Osteocyte (in vitro differentiated cells): ENCODE measurements around the gene KRTAP10-12. TPM values are rescaled to one million over a fixed set of nuclear protein-coding genes. Genes with fewer than 3 reads are reported as not detected.

Experiments
- DNase-seq: peaks from one replicate; pipeline ENCODE4 v3.0.0; 2021; ENCODE audit warnings: mixed read lengths; ENCODE audit not compliant: unreplicated experiment; ENCODE audit errors: extremely low spot score
- H3K27ac Mint-ChIP-seq: one replicate; pipeline ENCODE4 v1.8.0; 2021; ENCODE audit warnings: mild to moderate bottlenecking, mixed read lengths; ENCODE audit not compliant: unreplicated experiment
- H3K27me3 Mint-ChIP-seq: one replicate; pipeline ENCODE4 v1.8.0; 2021; ENCODE audit warnings: mixed read lengths; ENCODE audit not compliant: unreplicated experiment
- H3K36me3 Mint-ChIP-seq: one replicate; pipeline ENCODE4 v1.8.0; 2021; ENCODE audit warnings: mixed read lengths; ENCODE audit not compliant: unreplicated experiment
- H3K4me1 Mint-ChIP-seq: one replicate; pipeline ENCODE4 v1.8.0; 2021; ENCODE audit warnings: mixed read lengths; ENCODE audit not compliant: unreplicated experiment
- H3K4me3 Mint-ChIP-seq: one replicate; pipeline ENCODE4 v1.8.0; 2021; ENCODE audit warnings: mild to moderate bottlenecking, moderate library complexity, mixed read lengths; ENCODE audit not compliant: unreplicated experiment
- H3K9me3 Mint-ChIP-seq: one replicate; pipeline ENCODE4 v1.8.0; 2021; ENCODE audit warnings: mixed read lengths; ENCODE audit not compliant: unreplicated experiment
- CTCF ChIP-seq: fragments of 200-600 bp; sonication (generic); IDR thresholded peaks from 2 replicates; pipeline ENCODE4 v1.5.0; 2021; ENCODE audit warnings: antibody characterized with exemption, mild to moderate bottlenecking, moderate library complexity
- total RNA-seq: library from RNA; stranded (reverse); gene quantifications from 2 replicates; pipeline ENCODE4 v1.2.1, GENCODE V29; 2021

KRTAP10-12 gene
- total RNA-seq, 1 donor from 2014 or later, result not detected

GRCh38 chr21:44716984-44717383 is 20.0 kb downstream of the KRTAP10-12 start:
- H3K4me1 Mint-ChIP-seq, result peaks cover 7% of the 10 kb centered on the region
- no peaks in the 10 kb centered on the region for H3K9me3 Mint-ChIP-seq
- H3K27ac Mint-ChIP-seq, result no peak overlapping the region
- peaks cover 60% of the 10 kb centered on the region for H3K27me3 Mint-ChIP-seq
- no peak for TF ChIP-seq CTCF
- H3K4me3 Mint-ChIP-seq, result no peak overlapping the region
- no peaks in the 10 kb centered on the region for H3K36me3 Mint-ChIP-seq
- DNase-seq, result no peak

- no peak overlapping the region for H3K4me3 Mint-ChIP-seq
- no peak for DNase-seq
- H3K27me3 Mint-ChIP-seq, result peaks cover 62% of the 10 kb centered on the region
- no peak overlapping the region for H3K27ac Mint-ChIP-seq
- H3K36me3 Mint-ChIP-seq, result no peaks in the 10 kb centered on the region
- TF ChIP-seq CTCF, result no peak
- no peaks in the 10 kb centered on the region for H3K9me3 Mint-ChIP-seq
- H3K4me1 Mint-ChIP-seq, result peaks cover 7% of the 10 kb centered on the region
These were observed 21.1 kb downstream of the KRTAP10-12 start for GRCh38 chr21:44718093-44718492.

GRCh38 chr21:44718571-44718970 is 21.6 kb downstream of the KRTAP10-12 start:
- H3K27ac Mint-ChIP-seq, result no peak overlapping the region
- peaks cover 60% of the 10 kb centered on the region for H3K27me3 Mint-ChIP-seq
- H3K36me3 Mint-ChIP-seq, result no peaks in the 10 kb centered on the region
- no peak for TF ChIP-seq CTCF
- peak; percentile 17 for DNase-seq
- no peaks in the 10 kb centered on the region for H3K9me3 Mint-ChIP-seq
- no peak overlapping the region for H3K4me3 Mint-ChIP-seq
- H3K4me1 Mint-ChIP-seq, result peaks cover 7% of the 10 kb centered on the region

- Mint-ChIP-seq H3K27ac (no peak overlapping the region), H3K4me3 (no peak overlapping the region), H3K27me3 (peaks cover 56% of the 10 kb centered on the region), H3K9me3 (no peaks in the 10 kb centered on the region), H3K4me1 (peaks cover 7% of the 10 kb centered on the region), H3K36me3 (no peaks in the 10 kb centered on the region)
- no peak for DNase-seq
- TF ChIP-seq CTCF, result no peak
These were observed 23.2 kb downstream of the KRTAP10-12 start for GRCh38 chr21:44720170-44720569.

GRCh38 chr21:44722731-44723130 is 25.8 kb downstream of the KRTAP10-12 start:
- Mint-ChIP-seq H3K36me3 (no peaks in the 10 kb centered on the region), H3K9me3 (no peaks in the 10 kb centered on the region), H3K27me3 (peaks cover 59% of the 10 kb centered on the region), H3K4me3 (no peak overlapping the region), H3K4me1 (peaks cover 7% of the 10 kb centered on the region), H3K27ac (no peak overlapping the region)
- DNase-seq, result peak; percentile 60
- no peak for TF ChIP-seq CTCF
